Activated CD8-positive, alpha-beta memory T cell treated with anti-CD3 and anti-CD28 coated beads, Interleukin-2, amount 50 U/mL, for 4 hours (primary cell): ENCODE data around the gene IZUMO4.

Experiments used
- DNase-seq: peaks from one replicate; pipeline ENCODE4 v3.0.0-alpha.2; 2020

Gene IZUMO4

GRCh38 chr19:2059422-2060201 lies 37.1 kb upstream of the IZUMO4 start:
- no peak for DNase-seq

- DNase-seq, result no peak
Measured at GRCh38 chr19:2060884-2061494, 35.7 kb upstream of the IZUMO4 start.

- peak; percentile 100 for DNase-seq
Measured at GRCh38 chr19:2061495-2062388, 35.0 kb upstream of the IZUMO4 start.

GRCh38 chr19:2062389-2062729 lies 34.4 kb upstream of the IZUMO4 start:
- DNase-seq, result no peak

GRCh38 chr19:2062770-2063169 lies 33.9 kb upstream of the IZUMO4 start:
- no peak for DNase-seq

GRCh38 chr19:2063824-2064223 lies 32.9 kb upstream of the IZUMO4 start:
- no peak for DNase-seq

- no peak for DNase-seq
Measured at GRCh38 chr19:2064395-2064787, 32.3 kb upstream of the IZUMO4 start.

GRCh38 chr19:2064788-2065524 lies 31.8 kb upstream of the IZUMO4 start:
- no peak for DNase-seq

- DNase-seq, result no peak
Measured at GRCh38 chr19:2070436-2070827, 26.3 kb upstream of the IZUMO4 start.

- no peak for DNase-seq
Measured at GRCh38 chr19:2070986-2071673, 25.6 kb upstream of the IZUMO4 start.

- DNase-seq, result no peak
Measured at GRCh38 chr19:2072757-2073551, 23.8 kb upstream of the IZUMO4 start.

- no peak for DNase-seq
Measured at GRCh38 chr19:2076526-2076944, 20.2 kb upstream of the IZUMO4 start.

- no peak for DNase-seq
Measured at GRCh38 chr19:2077398-2077797, 19.3 kb upstream of the IZUMO4 start.

- no peak for DNase-seq
Measured at GRCh38 chr19:2077833-2078619, 18.7 kb upstream of the IZUMO4 start.

- no peak for DNase-seq
Measured at GRCh38 chr19:2079076-2079864, 17.4 kb upstream of the IZUMO4 start.

GRCh38 chr19:2079865-2080301 lies 16.8 kb upstream of the IZUMO4 start:
- DNase-seq, result no peak

- DNase-seq, result no peak
Measured at GRCh38 chr19:2080336-2080988, 16.3 kb upstream of the IZUMO4 start.

GRCh38 chr19:2081873-2082810 lies 14.6 kb upstream of the IZUMO4 start:
- DNase-seq, result peak; percentile 40
